K562 (cell line): ENCODE measurements around the gene LTBP4. TPM values are rescaled to one million over a fixed set of nuclear protein-coding genes. Genes with fewer than 3 reads are reported as not detected.

Source experiments
- ADNP ChIP-seq: fragments of 200-800 bp; sonication (Bioruptor generic); IDR thresholded peaks from 2 replicates; pipeline ENCODE4 v1.6.1; 2016; ENCODE audit warnings: missing genetic modification characterization, missing compliant biosample characterization
- BHLHE40 ChIP-seq: IDR thresholded peaks from 2 replicates; pipeline ENCODE4 v1.6.1; 2011; ENCODE audit warnings: low read length, improper control_type of control experiment
- EGR1 ChIP-seq: fragments of 450-650 bp; conservative IDR thresholded peaks from 2 replicates; pipeline ENCODE4 v1.6.1; 2017; ENCODE audit warnings: mild to moderate bottlenecking
- HNRNPL ChIP-seq: fragments of 200-400 bp; formaldehyde crosslinking; IDR thresholded peaks from 2 replicates; pipeline ENCODE4 v1.6.1; 2017; ENCODE audit warnings: low read depth, mild to moderate bottlenecking, low read length
- ILK ChIP-seq: fragments of 450-650 bp; IDR thresholded peaks from 2 replicates; pipeline ENCODE4 v1.6.1; 2016; ENCODE audit warnings: missing genetic modification characterization, low read depth, mild to moderate bottlenecking, missing compliant biosample characterization, moderate library complexity, borderline replicate concordance
- JUND ChIP-seq, 2 experiments: IDR thresholded peaks; 2 replicates in 1 of 2; 3 replicates in 1 of 2; pipeline ENCODE4 v1.6.1; 2011; ENCODE audit warnings: borderline replicate concordance in 2 of 2, low read depth in 2 of 2, low read length in 2 of 2, improper control_type of control experiment in 1 of 2, missing biosample characterization in 1 of 2, missing genetic modification characterization in 1 of 2, missing genetic modification reagents in 1 of 2
- KAT8 ChIP-seq: fragments of 450-650 bp; IDR thresholded peaks from 2 replicates; pipeline ENCODE4 v1.6.1; 2016; ENCODE audit warnings: low read depth, mild to moderate bottlenecking
- MAZ ChIP-seq, 2 experiments: fragments of 450-650 bp in 1 of 2; sonication (generic) in 1 of 2; formaldehyde crosslinking; IDR thresholded peaks in 1 of 2; conservative IDR thresholded peaks in 1 of 2; 2 replicates each; pipeline versions ENCODE4 v1.4.0 to v1.5.0; 2020; ENCODE audit warnings: mild to moderate bottlenecking in 1 of 2, missing genetic modification reagents in 1 of 2
- MYC ChIP-seq, 2 experiments: fragments of 250-450 bp in 1 of 2; sonication (Bioruptor Pico) in 1 of 2; IDR thresholded peaks; 2 replicates each; pipeline versions ENCODE4 v1.5.1 to v1.6.1; 2012 to 2021; ENCODE audit warnings: low read depth in 2 of 2, borderline replicate concordance in 1 of 2, improper control_type of control experiment in 1 of 2, low read length in 1 of 2, mild to moderate bottlenecking in 1 of 2, moderate library complexity in 1 of 2
- NRF1 ChIP-seq, 2 experiments: fragments of 450-650 bp; IDR thresholded peaks in 1 of 2; conservative IDR thresholded peaks in 1 of 2; 2 replicates each; pipeline ENCODE4 v1.6.1; 2014; ENCODE audit warnings: mild to moderate bottlenecking in 2 of 2
- RBBP5 ChIP-seq: fragments of 200-600 bp; sonication (generic); IDR thresholded peaks from 2 replicates; pipeline ENCODE4 v1.6.1; 2012; ENCODE audit warnings: borderline replicate concordance, mild to moderate bottlenecking, low read length, control low read depth, inconsistent platforms; ENCODE audit not compliant: insufficient read depth, poor library complexity, severe bottlenecking
- SAP30 ChIP-seq: fragments of 200-600 bp; sonication (generic); IDR thresholded peaks from 2 replicates; pipeline ENCODE4 v1.6.1; 2012; ENCODE audit warnings: borderline replicate concordance, low read depth, mild to moderate bottlenecking, moderate library complexity, low read length, control low read depth, inconsistent platforms; ENCODE audit not compliant: insufficient read depth, poor library complexity, severe bottlenecking
- SNRNP70 ChIP-seq: fragments of 200-400 bp; formaldehyde crosslinking; optimal IDR thresholded peaks from 2 replicates; pipeline ENCODE3; 2017; ENCODE audit warnings: low read depth, low read length
- TBL1XR1 ChIP-seq, 2 experiments: IDR thresholded peaks; 2 replicates each; pipeline ENCODE4 v1.6.1; 2012; ENCODE audit warnings: improper control_type of control experiment in 2 of 2, low read length in 2 of 2, mild to moderate bottlenecking in 1 of 2
- TCF7L2 ChIP-seq: fragments of 150-350 bp; IDR thresholded peaks from 2 replicates; pipeline ENCODE4 v1.6.1; 2016; ENCODE audit warnings: low read depth, mild to moderate bottlenecking, low read length, moderate library complexity
- XRCC5 ChIP-seq: fragments of 200-400 bp; formaldehyde crosslinking; IDR thresholded peaks from 2 replicates; pipeline ENCODE4 v1.6.1; 2017; ENCODE audit warnings: low read depth, mild to moderate bottlenecking, low read length
- ZFP36 ChIP-seq: fragments of 150-350 bp; IDR thresholded peaks from 2 replicates; pipeline ENCODE4 v1.6.1; 2018; ENCODE audit warnings: low read length, low read depth; ENCODE audit not compliant: partially characterized antibody
- ZNF324 ChIP-seq: fragments of 250-450 bp; sonication (Bioruptor Pico); IDR thresholded peaks from 2 replicates; pipeline ENCODE4 v1.4.0; 2020; ENCODE audit warnings: mild to moderate bottlenecking
- ZNF436 ChIP-seq: fragments of 250-450, 450-650 bp; sonication (Bioruptor Pico); formaldehyde crosslinking; IDR thresholded peaks from 2 replicates; pipeline ENCODE4 v1.7.0; 2020; ENCODE audit warnings: mild to moderate bottlenecking
- polyA plus RNA-seq, 8 experiments: library from polyadenylated mRNA; depleted of rRNA in 4 of 8; stranded (reverse) in 5 of 8; unstranded in 3 of 8; fragments of >200 nt; fragmentation: Nextera tagmentation in 2 of 8; fragmentation: Illumina TruSeq in 1 of 8; extraction: Ambion mirVana in 2 of 8; extraction: Trizol in 1 of 8; gene quantifications; 2 replicates each; pipeline versions ENCODE4 v1.2.1 to v1.2.3, GENCODE V29; 2011 to 2014; ENCODE audit warnings: inconsistent platforms in 1 of 8, missing spikeins in 1 of 8
- total RNA-seq, 7 experiments: library from RNA; depleted of rRNA in 6 of 7; stranded (reverse); fragments of >200 nt in 6 of 7; fragmentation: Illumina TruSeq in 2 of 7; extraction: Trizol in 2 of 7; gene quantifications; 2 replicates each; pipeline versions ENCODE4 v1.2.1 to v1.2.3, GENCODE V29; 2011 to 2021; ENCODE audit warnings: low replicate concordance in 1 of 7
- TF ChIP-seq, protein P1 (sequence below): fragments of 450-650 bp; conservative IDR thresholded peaks from 2 replicates; pipeline ENCODE4 v1.6.1; 2016; ENCODE audit warnings: missing genetic modification characterization, low read depth, mild to moderate bottlenecking, control low read depth, missing compliant biosample characterization
- TF ChIP-seq, protein P2 (sequence below), 2 experiments: fragments of 450-650 bp; conservative IDR thresholded peaks; 2 replicates each; pipeline ENCODE4 v1.6.1; 2017; ENCODE audit warnings: mild to moderate bottlenecking in 2 of 2, moderate library complexity in 2 of 2
- TF ChIP-seq, protein P3 (sequence below): sonication (generic); formaldehyde crosslinking; IDR thresholded peaks from 2 replicates; pipeline ENCODE4 v1.8.0; 2022; ENCODE audit warnings: missing genetic modification reagents, mild to moderate bottlenecking, moderate library complexity, borderline replicate concordance

The LTBP4 gene
- total and polyA plus RNA-seq, 9 of the 15 experiments (the other 6 are each of a cell fraction or from before 2014, with no cell fraction given), result 0.35 to 160 (median 31.6) TPM

DNA sequence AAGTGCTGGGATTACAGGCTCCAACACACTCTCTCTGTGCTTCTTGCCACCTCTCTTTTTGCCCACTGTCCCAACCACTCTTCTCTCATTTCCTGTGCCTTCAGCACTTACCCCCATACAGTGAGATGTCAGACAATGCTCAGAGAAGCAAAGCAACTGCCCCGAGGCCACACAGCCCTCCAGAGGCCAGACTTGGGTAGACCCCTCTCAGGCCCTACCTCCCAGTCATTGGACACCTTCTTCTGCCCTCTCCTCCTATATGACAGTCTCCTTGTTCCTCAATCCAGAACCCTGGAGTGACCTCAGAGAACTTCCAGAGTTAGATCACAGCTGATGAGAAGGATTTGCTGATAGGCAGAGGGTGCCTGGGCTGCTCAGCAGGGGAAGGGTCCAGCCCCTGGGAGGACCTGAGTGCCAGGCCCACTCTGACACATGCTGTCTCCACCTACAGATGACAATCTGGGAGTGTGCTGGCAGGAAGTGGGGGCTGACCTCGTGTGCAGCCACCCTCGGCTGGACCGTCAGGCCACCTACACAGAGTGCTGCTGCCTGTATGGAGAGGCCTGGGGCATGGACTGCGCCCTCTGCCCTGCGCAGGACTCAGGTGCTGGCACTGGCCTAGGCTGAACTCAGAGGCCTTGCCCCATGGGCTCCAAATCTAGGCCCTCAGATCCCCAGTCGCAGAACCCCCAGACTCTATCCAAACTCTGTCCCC lies 24.4 kb downstream of the LTBP4 start (continued):
- TF ChIP-seq XRCC5 (no peak), JUND (IDR thresholded peaks at IDR 0.05; ENCODE audit: borderline replicate concordance, low read depth, low read length) (no peak), JUND (tag; IDR thresholded peaks at IDR 0.05; ENCODE audit: borderline replicate concordance, low read depth, low read length) (no peak), MYC (IDR thresholded peaks at IDR 0.05; ENCODE audit: low read depth, low read length) (0 out of 2 replicates have a peak, but pooled peaks have one; percentile 53), MYC (CRISPR knock-in tag; IDR thresholded peaks at IDR 0.05; ENCODE audit: borderline replicate concordance, low read depth) (no peak), ILK (tag) (no peak), ADNP (tag) (no peak), BHLHE40 (peak; percentile 56), TCF7L2 (no peak), SAP30 (no peak), HNRNPL (no peak), ZFP36 (peak; percentile 70), ZNF436 (CRISPR knock-in tag) (no peak), RBBP5 (no peak), KAT8 (no peak), ZNF324 (CRISPR knock-in tag) (no peak), EGR1 (peak; percentile 53; the same call in 1 of the 2 replicates), SNRNP70 (no peak), MAZ (CRISPR knock-in tag; conservative IDR thresholded peaks at IDR 0.05 in 1 of 2, IDR thresholded peaks at IDR 0.05 in 1 of 2) (peak in 1 of 2 experiments; percentile 42; a peak in 1 of 4 replicates), TBL1XR1 (IDR thresholded peaks at IDR 0.05; ENCODE audit: low read length in 2 of 2) (no peak), NRF1 (conservative IDR thresholded peaks at IDR 0.05 in 1 of 2, IDR thresholded peaks at IDR 0.05 in 1 of 2) (0 out of 4 replicates have a peak, but pooled peaks of 1 of the 2 experiments have one; percentile 23)
- TF ChIP-seq, protein P1, sequence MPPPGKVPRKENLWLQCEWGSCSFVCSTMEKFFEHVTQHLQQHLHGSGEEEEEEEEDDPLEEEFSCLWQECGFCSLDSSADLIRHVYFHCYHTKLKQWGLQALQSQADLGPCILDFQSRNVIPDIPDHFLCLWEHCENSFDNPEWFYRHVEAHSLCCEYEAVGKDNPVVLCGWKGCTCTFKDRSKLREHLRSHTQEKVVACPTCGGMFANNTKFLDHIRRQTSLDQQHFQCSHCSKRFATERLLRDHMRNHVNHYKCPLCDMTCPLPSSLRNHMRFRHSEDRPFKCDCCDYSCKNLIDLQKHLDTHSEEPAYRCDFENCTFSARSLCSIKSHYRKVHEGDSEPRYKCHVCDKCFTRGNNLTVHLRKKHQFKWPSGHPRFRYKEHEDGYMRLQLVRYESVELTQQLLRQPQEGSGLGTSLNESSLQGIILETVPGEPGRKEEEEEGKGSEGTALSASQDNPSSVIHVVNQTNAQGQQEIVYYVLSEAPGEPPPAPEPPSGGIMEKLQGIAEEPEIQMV (tag), result no peak
- TF ChIP-seq, protein P2, sequence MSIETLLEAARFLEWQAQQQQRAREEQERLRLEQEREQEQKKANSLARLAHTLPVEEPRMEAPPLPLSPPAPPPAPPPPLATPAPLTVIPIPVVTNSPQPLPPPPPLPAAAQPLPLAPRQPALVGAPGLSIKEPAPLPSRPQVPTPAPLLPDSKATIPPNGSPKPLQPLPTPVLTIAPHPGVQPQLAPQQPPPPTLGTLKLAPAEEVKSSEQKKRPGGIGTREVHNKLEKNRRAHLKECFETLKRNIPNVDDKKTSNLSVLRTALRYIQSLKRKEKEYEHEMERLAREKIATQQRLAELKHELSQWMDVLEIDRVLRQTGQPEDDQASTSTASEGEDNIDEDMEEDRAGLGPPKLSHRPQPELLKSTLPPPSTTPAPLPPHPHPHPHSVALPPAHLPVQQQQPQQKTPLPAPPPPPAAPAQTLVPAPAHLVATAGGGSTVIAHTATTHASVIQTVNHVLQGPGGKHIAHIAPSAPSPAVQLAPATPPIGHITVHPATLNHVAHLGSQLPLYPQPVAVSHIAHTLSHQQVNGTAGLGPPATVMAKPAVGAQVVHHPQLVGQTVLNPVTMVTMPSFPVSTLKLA (conservative IDR thresholded peaks at IDR 0.05), result 0 out of 4 replicates have a peak, but pooled peaks of 1 of the 2 experiments have one; percentile 32
- TF ChIP-seq, protein P3, sequence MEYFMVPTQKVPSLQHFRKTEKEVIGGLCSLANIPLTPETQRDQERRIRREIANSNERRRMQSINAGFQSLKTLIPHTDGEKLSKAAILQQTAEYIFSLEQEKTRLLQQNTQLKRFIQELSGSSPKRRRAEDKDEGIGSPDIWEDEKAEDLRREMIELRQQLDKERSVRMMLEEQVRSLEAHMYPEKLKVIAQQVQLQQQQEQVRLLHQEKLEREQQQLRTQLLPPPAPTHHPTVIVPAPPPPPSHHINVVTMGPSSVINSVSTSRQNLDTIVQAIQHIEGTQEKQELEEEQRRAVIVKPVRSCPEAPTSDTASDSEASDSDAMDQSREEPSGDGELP, result peak; percentile 48; the same call in 1 of the 2 replicates
